B cell (primary cell): ENCODE measurements around the gene PHRF1.

Source experiments
- CTCF ChIP-seq: fragments of 200-600 bp; IDR thresholded peaks from one replicate; pipeline ENCODE4 v1.8.0; 2022; ENCODE audit warnings: antibody characterized with exemption, mild to moderate bottlenecking
- EZH2 ChIP-seq: IDR thresholded peaks from 2 replicates; pipeline ENCODE4 v1.6.1; 2012; ENCODE audit warnings: borderline replicate concordance, low read depth, mild to moderate bottlenecking, moderate library complexity, low read length; ENCODE audit not compliant: insufficient read depth, poor library complexity, severe bottlenecking

- TF ChIP-seq EZH2 = no peak
- TF ChIP-seq CTCF = no peak
These were observed 39.4 kb downstream of the PHRF1 start, which contains the start of gene IRF7 for GRCh38 chr11:615504-616319.
